Thymus (tissue), 11 donors: Measurements from ENCODE around the gene BZW2. TPM values are rescaled to one million over a fixed set of nuclear protein-coding genes. Genes with fewer than 3 reads are reported as not detected.
"Not testable (repeated sequence)": the region's sequence is repeated elsewhere in the genome, so short reads cannot be mapped to it uniquely, and the experiment has no call there.

Experiments
- DNase-seq, 9 donors: peaks; one replicate each; pipeline ENCODE4 v3.0.0-alpha.2; 2013; ENCODE audit warnings: low spot score in 9 of 9, low read depth in 6 of 9, missing footprints in 1 of 9
- H3K27ac ChIP-seq, 2 donors: one replicate each; pipeline ENCODE4 v1.5.1; 2013; ENCODE audit warnings: control low read depth in 1 of 2, low read depth in 1 of 2, low read length in 1 of 2, mild to moderate bottlenecking in 1 of 2, moderate library complexity in 1 of 2
- H3K27me3 ChIP-seq, 2 donors: one replicate each; pipeline ENCODE4 v1.5.1; 2013; ENCODE audit warnings: low read length in 1 of 2; ENCODE audit not compliant: control insufficient read depth in 2 of 2, insufficient read depth in 1 of 2
- H3K36me3 ChIP-seq, 2 donors: one replicate each; pipeline ENCODE4 v1.5.1; 2013; ENCODE audit warnings: low read length in 1 of 2, mild to moderate bottlenecking in 1 of 2, moderate library complexity in 1 of 2; ENCODE audit not compliant: control insufficient read depth in 2 of 2, insufficient read depth in 2 of 2
- H3K4me1 ChIP-seq, 2 donors: one replicate each; pipeline ENCODE4 v1.5.1; 2013; ENCODE audit warnings: low read length in 2 of 2; ENCODE audit not compliant: control insufficient read depth in 2 of 2, insufficient read depth in 2 of 2
- H3K4me3 ChIP-seq, 2 donors: one replicate each; pipeline ENCODE4 v1.5.1; 2013; ENCODE audit warnings: low read length in 2 of 2, control low read depth in 1 of 2, mild to moderate bottlenecking in 1 of 2
- H3K9me3 ChIP-seq, 2 donors: one replicate each; pipeline ENCODE4 v1.5.1; 2013; ENCODE audit warnings: low read length in 1 of 2, mild to moderate bottlenecking in 1 of 2; ENCODE audit not compliant: control insufficient read depth in 2 of 2, insufficient read depth in 1 of 2
- WGBS: extraction: QIAGEN DNeasy Blood & Tissue Kit; methylation state at CpG from one replicate; pipeline ENCODE4 v1.1.7; 2013; 5-methylcytosine and 5-hydroxymethylcytosine counted together
- polyA plus RNA-seq: library from polyadenylated mRNA; stranded (reverse); fragments of 200-250 nt; gene quantifications from one replicate; pipeline ENCODE4 v1.2.3, GENCODE V29; 2013
- total RNA-seq: library from RNA; stranded (reverse); fragments of 120-200 nt; gene quantifications from one replicate; pipeline ENCODE4 v1.2.4, GENCODE V29; 2013
- donor health status: healthy.

BZW2 gene
- total and polyA plus RNA-seq, 2 donors, result 40.3 to 41.1 TPM

- Histone ChIP-seq H3K4me3 (no peak overlapping the region), H3K27ac (no peak overlapping the region), H3K4me1 (peaks cover 10 to 11% of the 10 kb centered on the region in 2 donors), H3K27me3 (no peaks in the 10 kb centered on the region), H3K9me3 (no peaks in the 10 kb centered on the region), H3K36me3 (no peaks in the 10 kb centered on the region)
- 100% methylated on average over 1 of the region's 1 CpG for WGBS
- DNase-seq, result no peak
Observed at GRCh38 chr7:16649196-16649595, 3.2 kb downstream of the BZW2 start.

DNA sequence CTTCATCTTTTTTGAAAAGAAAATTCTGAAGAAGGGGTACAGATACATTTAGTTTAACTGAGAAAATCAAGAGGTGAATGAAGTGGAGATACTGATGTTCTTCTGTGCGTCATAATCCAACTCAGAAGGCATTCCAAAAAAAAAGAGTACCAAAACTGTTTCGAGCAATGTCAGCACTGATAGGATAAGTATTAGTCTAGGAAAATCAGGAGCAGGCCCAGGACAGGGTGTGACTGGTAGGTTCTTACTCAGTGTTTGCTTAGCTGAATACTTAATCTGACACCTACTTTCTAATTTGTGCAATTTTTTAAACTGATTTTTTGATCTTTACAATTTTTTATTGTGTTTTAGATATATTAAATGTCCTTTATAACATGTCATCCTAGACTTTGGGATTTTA is 4.3 kb downstream of the BZW2 start:
- Histone ChIP-seq H3K4me1 (peaks cover 4 to 11% of the 10 kb centered on the region in 2 donors), H3K36me3 (no peaks in the 10 kb centered on the region), H3K27me3 (no peaks in the 10 kb centered on the region), H3K4me3 (no peak overlapping the region), H3K27ac (no peak overlapping the region), H3K9me3 (no peaks in the 10 kb centered on the region)
- 98% methylated on average over 2 of the region's 2 CpGs for WGBS
- no peak for DNase-seq

- H3K27me3 ChIP-seq, result no peaks in the 10 kb centered on the region
- H3K9me3 ChIP-seq, result no peaks in the 10 kb centered on the region
- H3K4me3 ChIP-seq, result no peak overlapping the region
- H3K4me1 ChIP-seq, result peaks cover 3 to 11% of the 10 kb centered on the region in 2 donors
- no peaks in the 10 kb centered on the region for H3K36me3 ChIP-seq
- no peak overlapping the region for H3K27ac ChIP-seq
- DNase-seq, result peak in 1 of 9 donors; percentile 23
- 50% methylated on average over 9 of the region's 9 CpGs for WGBS
Observed at GRCh38 chr7:16651396-16652239, 5.6 kb downstream of the BZW2 start.

DNA sequence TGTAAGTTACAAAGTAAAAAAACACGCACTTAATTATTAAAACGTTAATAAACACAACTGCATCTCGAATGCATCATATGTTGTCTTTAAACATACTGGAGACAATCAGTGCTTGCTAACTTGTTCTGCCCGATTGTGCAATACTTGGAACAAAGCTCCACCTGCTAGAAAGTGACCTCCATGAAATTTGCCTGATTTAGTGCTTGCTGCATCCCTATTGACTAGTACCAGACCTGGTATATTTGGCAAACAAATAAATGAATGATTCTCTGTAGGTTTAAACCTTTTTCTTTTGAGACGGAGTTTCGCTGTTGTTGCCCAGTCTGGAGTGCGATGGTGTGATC is 6.2 kb downstream of the BZW2 start:
- no peak overlapping the region for H3K4me3 ChIP-seq
- no peak overlapping the region for H3K27ac ChIP-seq
- DNase-seq, result no peak
- no peaks in the 10 kb centered on the region for H3K27me3 ChIP-seq
- 94% methylated on average over 7 of the region's 7 CpGs for WGBS
- no peaks in the 10 kb centered on the region for H3K36me3 ChIP-seq
- H3K9me3 ChIP-seq, result no peaks in the 10 kb centered on the region
- H3K4me1 ChIP-seq, result peaks cover 0 to 5% of the 10 kb centered on the region in 2 donors

DNA sequence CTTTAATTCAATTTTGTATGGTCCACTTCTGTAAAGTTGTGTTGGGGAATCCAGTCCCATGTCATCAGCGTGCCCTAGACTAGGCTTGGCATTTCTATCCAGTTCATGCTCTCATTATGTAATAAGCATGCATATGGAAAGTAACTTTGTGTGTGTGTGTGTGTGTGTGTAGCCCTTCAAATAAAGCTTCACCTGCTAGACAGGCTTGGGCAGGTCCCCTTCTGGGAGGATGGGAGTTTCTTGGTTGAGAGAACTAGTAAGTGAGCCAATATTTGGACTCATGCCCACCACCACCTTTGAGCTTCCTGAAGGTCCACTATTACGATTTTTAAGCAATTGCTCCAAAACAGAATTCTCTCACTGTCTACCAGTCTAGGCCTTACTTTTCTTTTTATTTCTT is 6.9 kb downstream of the BZW2 start:
- no peaks in the 10 kb centered on the region for H3K9me3 ChIP-seq
- H3K4me1 ChIP-seq, result peaks cover 0 to 5% of the 10 kb centered on the region in 2 donors
- no peaks in the 10 kb centered on the region for H3K27me3 ChIP-seq
- no peak overlapping the region for H3K27ac ChIP-seq
- WGBS, result 93% methylated on average over 2 of the region's 2 CpGs
- no peak overlapping the region for H3K4me3 ChIP-seq
- no peaks in the 10 kb centered on the region for H3K36me3 ChIP-seq
- DNase-seq, result peak in 1 of 9 donors; percentile 34

GRCh38 chr7:16655394-16655793 is 9.4 kb downstream of the BZW2 start:
- Histone ChIP-seq H3K27ac (no peak overlapping the region), H3K36me3 (no peaks in the 10 kb centered on the region), H3K4me1 (peaks cover 0 to 5% of the 10 kb centered on the region in 2 donors), H3K4me3 (no peak overlapping the region), H3K9me3 (no peaks in the 10 kb centered on the region), H3K27me3 (no peaks in the 10 kb centered on the region)
- no peak for DNase-seq

GRCh38 chr7:16656141-16656540 is 10.2 kb downstream of the BZW2 start:
- no peak for DNase-seq
- no peak overlapping the region for H3K4me3 ChIP-seq
- peaks cover 0 to 5% of the 10 kb centered on the region in 2 donors for H3K4me1 ChIP-seq
- no peaks in the 10 kb centered on the region for H3K27me3 ChIP-seq
- H3K9me3 ChIP-seq, result no peaks in the 10 kb centered on the region
- WGBS, result 92% methylated on average over 1 of the region's 1 CpG
- no peak overlapping the region for H3K27ac ChIP-seq
- H3K36me3 ChIP-seq, result no peaks in the 10 kb centered on the region

DNA sequence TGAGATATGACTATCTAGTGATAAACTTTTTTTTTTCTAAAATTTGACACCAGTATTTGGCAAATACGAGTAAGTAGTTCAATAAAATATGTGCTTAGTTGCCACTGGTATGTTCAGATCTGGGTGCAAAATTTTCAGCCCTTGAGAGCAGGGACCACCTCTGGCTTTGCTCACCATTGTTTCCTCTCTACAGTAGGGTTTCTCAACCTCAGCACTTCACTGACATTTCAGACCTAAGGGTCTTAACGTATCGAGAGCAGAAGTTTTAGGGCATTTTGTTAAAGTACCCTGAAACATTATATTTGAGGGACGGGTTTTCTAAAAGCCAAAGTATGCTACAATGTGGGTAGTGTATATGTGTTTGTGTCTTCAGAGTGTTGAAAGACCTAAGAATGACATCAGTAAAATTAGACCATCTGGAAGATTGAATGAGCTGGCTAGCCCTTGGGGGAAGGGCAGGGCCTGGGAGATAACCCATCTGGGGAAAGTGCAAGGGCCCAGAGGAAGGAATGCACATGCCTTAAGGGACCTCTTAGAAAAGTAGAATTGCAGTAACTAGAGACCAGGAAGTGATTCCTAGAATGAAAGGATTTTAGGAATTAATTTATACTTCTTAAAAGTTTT is 11.8 kb downstream of the BZW2 start:
- no peaks in the 10 kb centered on the region for H3K9me3 ChIP-seq
- 97% methylated on average over 4 of the region's 4 CpGs for WGBS
- no peak for DNase-seq
- H3K4me3 ChIP-seq, result no peak overlapping the region
- H3K36me3 ChIP-seq, result no peaks in the 10 kb centered on the region
- no peaks in the 10 kb centered on the region for H3K27me3 ChIP-seq
- H3K27ac ChIP-seq, result no peak overlapping the region
- H3K4me1 ChIP-seq, result peaks cover 0 to 4% of the 10 kb centered on the region in 2 donors

DNA sequence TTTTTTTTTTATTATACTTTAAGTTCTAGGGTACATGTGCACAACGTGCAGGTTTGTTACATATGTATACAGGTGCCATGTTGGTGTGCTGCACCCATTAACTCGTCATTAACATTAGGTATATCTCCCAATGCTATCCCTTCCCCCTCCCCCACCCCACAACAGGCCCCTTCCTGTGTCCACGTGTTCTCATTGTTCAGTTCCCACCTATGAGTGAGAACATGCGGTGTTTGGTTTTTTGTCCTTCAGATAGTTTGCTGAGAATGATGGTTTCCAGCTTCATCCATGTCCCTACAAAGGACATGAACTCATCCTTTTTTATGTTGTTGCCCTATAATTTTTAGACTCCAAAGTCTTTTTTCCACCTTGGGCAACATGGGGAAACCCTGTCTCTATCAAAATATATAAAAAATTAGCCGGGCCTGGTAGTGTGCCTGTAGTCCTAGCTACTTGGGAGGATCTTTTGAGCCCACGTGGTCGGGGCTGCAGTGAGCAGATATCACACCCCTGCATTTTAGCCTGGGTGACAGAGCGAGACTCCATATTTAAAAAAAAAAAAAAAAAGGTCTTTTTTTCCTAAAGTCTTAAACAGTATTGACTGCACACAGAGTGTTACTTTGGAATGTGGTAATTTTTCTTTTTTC is 14.0 kb downstream of the BZW2 start:
- WGBS, result 86% methylated on average over 8 of the region's 8 CpGs
- H3K4me3 ChIP-seq, H3K9me3 ChIP-seq, H3K27me3 ChIP-seq, H3K27ac ChIP-seq, H3K4me1 ChIP-seq, H3K36me3 ChIP-seq, DNase-seq: not testable (repeated sequence)
